NCI-H226 (cell line): ENCODE results near the gene MMP3.

Source experiments
- DNase-seq: peaks from one replicate; pipeline ENCODE4 v3.0.0-alpha.2; 2015

The MMP3 gene

DNA sequence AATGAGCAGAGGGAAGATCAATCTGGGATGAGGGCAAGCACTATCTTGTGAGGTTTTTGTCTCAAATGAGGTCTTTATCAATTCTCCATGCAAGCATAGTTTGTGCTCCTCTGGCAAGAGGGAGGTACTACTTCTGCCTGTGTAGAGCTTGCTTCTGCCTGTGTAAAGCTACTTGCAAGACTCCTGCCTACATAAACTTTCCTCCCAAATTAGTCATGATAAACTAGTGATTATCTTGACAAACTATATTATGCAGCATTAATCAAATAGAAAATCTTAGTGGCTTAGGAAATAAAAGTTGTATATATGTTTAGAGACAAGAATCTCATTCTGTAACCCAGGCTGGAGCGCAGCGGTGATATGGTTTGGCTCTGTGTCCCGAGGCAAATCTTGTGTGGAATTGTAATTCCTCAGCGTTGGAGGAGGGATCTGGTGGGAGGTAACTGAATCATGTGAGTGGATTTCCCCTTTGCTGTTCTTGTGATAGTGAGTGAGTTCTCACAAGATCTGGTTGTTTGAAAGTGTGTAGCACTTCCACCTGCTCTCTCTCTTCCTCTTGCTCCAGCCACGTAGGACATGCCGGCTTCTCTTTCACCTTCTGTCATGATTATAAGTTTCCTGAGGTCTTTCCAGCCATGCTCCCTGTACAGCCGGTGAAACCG lies 54.9 kb downstream of the MMP3 start:
- no peak for DNase-seq
